ENCODE measurements around the gene ABCD3.
"Not testable (repeated sequence)": the region's sequence is repeated elsewhere in the genome, so short reads cannot be mapped to it uniquely, and the experiment has no call there.

Gene ABCD3

GRCh38 chr1:94416901-94417727 is 1.1 kb upstream of the ABCD3 start:
- Histone ChIP-seq H3K4me1 (ENCODE audit: control insufficient read depth, insufficient read depth, low read length) (peaks cover 22% of the 10 kb centered on the region), H3K36me3 (ENCODE audit: insufficient read depth, low read length) (no peaks in the 10 kb centered on the region), H3K9ac (ENCODE audit: low read depth, low read length) (peak overlapping the region; percentile 85), H3K27me3 (ENCODE audit: control insufficient read depth, insufficient read depth, low read length) (no peaks in the 10 kb centered on the region), H3K9me3 (replicated peaks; ENCODE audit: low read length) (no peaks in the 10 kb centered on the region), H3K4me2 (ENCODE audit: low read length) (peak overlapping the region; percentile 87), H3K4me3 (ENCODE audit: low read length) (peak overlapping the region; percentile 80)

- H3K9me3 ChIP-seq (replicated peaks; ENCODE audit: low read length) = no peaks in the 10 kb centered on the region
- H3K4me3 ChIP-seq (ENCODE audit: low read length) = peak overlapping the region; percentile 80
- H3K4me1 ChIP-seq (ENCODE audit: control insufficient read depth, insufficient read depth, low read length) = peaks cover 27% of the 10 kb centered on the region
- no peaks in the 10 kb centered on the region for H3K36me3 ChIP-seq (ENCODE audit: insufficient read depth, low read length)
- peak overlapping the region; percentile 87 for H3K4me2 ChIP-seq (ENCODE audit: low read length)
- peak overlapping the region; percentile 85 for H3K9ac ChIP-seq (ENCODE audit: low read depth, low read length)
- no peaks in the 10 kb centered on the region for H3K27me3 ChIP-seq (ENCODE audit: control insufficient read depth, insufficient read depth, low read length)
These were observed 536 bp upstream of the ABCD3 start for GRCh38 chr1:94417728-94417977.

GRCh38 chr1:94418664-94419655 is 771 bp downstream of the ABCD3 start:
- H3K4me2 ChIP-seq (ENCODE audit: low read length) = peak overlapping the region; percentile 87
- H3K4me3 ChIP-seq (ENCODE audit: low read length) = peak overlapping the region; percentile 80
- peaks cover 29% of the 10 kb centered on the region for H3K4me1 ChIP-seq (ENCODE audit: control insufficient read depth, insufficient read depth, low read length)
- no peaks in the 10 kb centered on the region for H3K27me3 ChIP-seq (ENCODE audit: control insufficient read depth, insufficient read depth, low read length)
- H3K9ac ChIP-seq (ENCODE audit: low read depth, low read length) = peak overlapping the region; percentile 85
- H3K36me3 ChIP-seq (ENCODE audit: insufficient read depth, low read length) = no peaks in the 10 kb centered on the region
- no peaks in the 10 kb centered on the region for H3K9me3 ChIP-seq (replicated peaks; ENCODE audit: low read length)

GRCh38 chr1:94422115-94422820 is 4.1 kb downstream of the ABCD3 start:
- no peaks in the 10 kb centered on the region for H3K36me3 ChIP-seq (ENCODE audit: insufficient read depth, low read length)
- no peak overlapping the region for H3K4me3 ChIP-seq (ENCODE audit: low read length)
- H3K9ac ChIP-seq (ENCODE audit: low read depth, low read length) = no peak overlapping the region
- no peaks in the 10 kb centered on the region for H3K27me3 ChIP-seq (ENCODE audit: control insufficient read depth, insufficient read depth, low read length)
- H3K9me3 ChIP-seq (replicated peaks; ENCODE audit: low read length) = no peaks in the 10 kb centered on the region
- peaks cover 31% of the 10 kb centered on the region for H3K4me1 ChIP-seq (ENCODE audit: control insufficient read depth, insufficient read depth, low read length)
- H3K4me2 ChIP-seq (ENCODE audit: low read length) = no peak overlapping the region

GRCh38 chr1:94425821-94426484 is 7.8 kb downstream of the ABCD3 start:
- no peaks in the 10 kb centered on the region for H3K36me3 ChIP-seq (ENCODE audit: insufficient read depth, low read length)
- H3K4me2 ChIP-seq (ENCODE audit: low read length) = peak overlapping the region; percentile 15
- H3K9ac ChIP-seq (ENCODE audit: low read depth, low read length) = no peak overlapping the region
- peaks cover 19% of the 10 kb centered on the region for H3K4me1 ChIP-seq (ENCODE audit: control insufficient read depth, insufficient read depth, low read length)
- H3K9me3 ChIP-seq (replicated peaks; ENCODE audit: low read length) = no peaks in the 10 kb centered on the region
- no peaks in the 10 kb centered on the region for H3K27me3 ChIP-seq (ENCODE audit: control insufficient read depth, insufficient read depth, low read length)
- no peak overlapping the region for H3K4me3 ChIP-seq (ENCODE audit: low read length)

GRCh38 chr1:94426485-94426870 is 8.3 kb downstream of the ABCD3 start:
- peak overlapping the region; percentile 15 for H3K4me2 ChIP-seq (ENCODE audit: low read length)
- H3K9me3 ChIP-seq (replicated peaks; ENCODE audit: low read length); H3K4me3 ChIP-seq (ENCODE audit: low read length); H3K9ac ChIP-seq (ENCODE audit: low read depth, low read length); H3K36me3 ChIP-seq (ENCODE audit: insufficient read depth, low read length); H3K27me3 ChIP-seq (ENCODE audit: control insufficient read depth, insufficient read depth, low read length): not testable (repeated sequence)
- H3K4me1 ChIP-seq (ENCODE audit: control insufficient read depth, insufficient read depth, low read length) = peaks cover 19% of the 10 kb centered on the region

- H3K4me3 ChIP-seq (ENCODE audit: low read length) = no peak overlapping the region
- no peaks in the 10 kb centered on the region for H3K27me3 ChIP-seq (ENCODE audit: control insufficient read depth, insufficient read depth, low read length)
- no peaks in the 10 kb centered on the region for H3K36me3 ChIP-seq (ENCODE audit: insufficient read depth, low read length)
- peaks cover 11% of the 10 kb centered on the region for H3K4me1 ChIP-seq (ENCODE audit: control insufficient read depth, insufficient read depth, low read length)
- H3K9me3 ChIP-seq (replicated peaks; ENCODE audit: low read length) = no peaks in the 10 kb centered on the region
- no peak overlapping the region for H3K9ac ChIP-seq (ENCODE audit: low read depth, low read length)
- no peak overlapping the region for H3K4me2 ChIP-seq (ENCODE audit: low read length)
These were observed 10.3 kb downstream of the ABCD3 start for GRCh38 chr1:94428441-94428840.

GRCh38 chr1:94428927-94429528 is 10.8 kb downstream of the ABCD3 start:
- H3K9me3 ChIP-seq (replicated peaks; ENCODE audit: low read length); H3K36me3 ChIP-seq (ENCODE audit: insufficient read depth, low read length); H3K9ac ChIP-seq (ENCODE audit: low read depth, low read length); H3K27me3 ChIP-seq (ENCODE audit: control insufficient read depth, insufficient read depth, low read length); H3K4me3 ChIP-seq (ENCODE audit: low read length); H3K4me2 ChIP-seq (ENCODE audit: low read length): not testable (repeated sequence)
- peaks cover 11% of the 10 kb centered on the region for H3K4me1 ChIP-seq (ENCODE audit: control insufficient read depth, insufficient read depth, low read length)

- not testable (repeated sequence) for H3K4me2 ChIP-seq (ENCODE audit: low read length); H3K36me3 ChIP-seq (ENCODE audit: insufficient read depth, low read length); H3K4me3 ChIP-seq (ENCODE audit: low read length); H3K27me3 ChIP-seq (ENCODE audit: control insufficient read depth, insufficient read depth, low read length); H3K9me3 ChIP-seq (replicated peaks; ENCODE audit: low read length); H3K9ac ChIP-seq (ENCODE audit: low read depth, low read length)
- peaks cover 11% of the 10 kb centered on the region for H3K4me1 ChIP-seq (ENCODE audit: control insufficient read depth, insufficient read depth, low read length)
These were observed 11.9 kb downstream of the ABCD3 start for GRCh38 chr1:94430066-94430465.

- Histone ChIP-seq H3K4me2 (ENCODE audit: low read length) (no peak overlapping the region), H3K4me3 (ENCODE audit: low read length) (no peak overlapping the region), H3K27me3 (ENCODE audit: control insufficient read depth, insufficient read depth, low read length) (no peaks in the 10 kb centered on the region), H3K9me3 (replicated peaks; ENCODE audit: low read length) (no peaks in the 10 kb centered on the region), H3K36me3 (ENCODE audit: insufficient read depth, low read length) (no peaks in the 10 kb centered on the region), H3K4me1 (ENCODE audit: control insufficient read depth, insufficient read depth, low read length) (no peaks in the 10 kb centered on the region), H3K9ac (ENCODE audit: low read depth, low read length) (no peak overlapping the region)
These were observed 15.7 kb downstream of the ABCD3 start for GRCh38 chr1:94433866-94434265.
